Measurements from ENCODE around the gene WEE1.
"Not testable (repeated sequence)": the region's sequence is repeated elsewhere in the genome, so short reads cannot be mapped to it uniquely, and the experiment has no call there.

The WEE1 gene

GRCh38 chr11:9613830-9614762 is 40.6 kb downstream of the WEE1 start:
- H3K36me3 ChIP-seq (ENCODE audit: control insufficient read depth, insufficient read depth, low read length, severe bottlenecking), result no peaks in the 10 kb centered on the region
- peak overlapping the region; percentile 80 for H3K4me3 ChIP-seq (ENCODE audit: low read length)
- H3K4me1 ChIP-seq (ENCODE audit: control insufficient read depth, insufficient read depth, low read length), result peaks cover 45% of the 10 kb centered on the region
- H3K9me3 ChIP-seq (ENCODE audit: control insufficient read depth, low read length), result no peaks in the 10 kb centered on the region
- no peaks in the 10 kb centered on the region for H3K27me3 ChIP-seq (replicated peaks; ENCODE audit: control insufficient read depth, insufficient read depth, low read length)
- peak; percentile 92 for DNase-seq (ENCODE audit: low read depth)
- H3K9ac ChIP-seq (ENCODE audit: low read length), result peak overlapping the region; percentile 96

DNA sequence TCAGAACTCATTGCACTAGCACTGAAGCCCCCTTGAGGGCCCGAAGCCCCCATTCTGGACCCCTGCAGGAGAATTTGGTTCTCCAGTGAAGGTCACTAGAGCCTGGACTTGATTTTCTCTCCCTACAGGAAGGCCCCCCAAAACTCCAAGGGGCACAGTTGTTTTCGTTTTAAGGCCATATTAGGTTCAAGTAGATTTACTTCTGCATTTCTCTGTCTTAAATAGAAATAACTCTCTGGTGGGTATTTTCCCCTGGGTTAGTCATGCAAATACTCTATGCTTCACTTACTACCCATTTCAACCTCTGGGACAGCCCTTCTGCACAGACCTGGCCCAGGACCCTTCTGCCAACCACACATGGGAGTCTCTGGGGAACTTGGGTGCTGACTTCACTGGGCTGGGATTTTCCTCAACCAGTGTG is 41.6 kb downstream of the WEE1 start:
- no peaks in the 10 kb centered on the region for H3K27me3 ChIP-seq (replicated peaks; ENCODE audit: control insufficient read depth, insufficient read depth, low read length)
- peak; percentile 38 for DNase-seq (ENCODE audit: low read depth)
- peak overlapping the region; percentile 96 for H3K9ac ChIP-seq (ENCODE audit: low read length)
- no peaks in the 10 kb centered on the region for H3K9me3 ChIP-seq (ENCODE audit: control insufficient read depth, low read length)
- H3K36me3 ChIP-seq (ENCODE audit: control insufficient read depth, insufficient read depth, low read length, severe bottlenecking), result no peaks in the 10 kb centered on the region
- peak overlapping the region; percentile 80 for H3K4me3 ChIP-seq (ENCODE audit: low read length)
- H3K4me1 ChIP-seq (ENCODE audit: control insufficient read depth, insufficient read depth, low read length), result peaks cover 45% of the 10 kb centered on the region

DNA sequence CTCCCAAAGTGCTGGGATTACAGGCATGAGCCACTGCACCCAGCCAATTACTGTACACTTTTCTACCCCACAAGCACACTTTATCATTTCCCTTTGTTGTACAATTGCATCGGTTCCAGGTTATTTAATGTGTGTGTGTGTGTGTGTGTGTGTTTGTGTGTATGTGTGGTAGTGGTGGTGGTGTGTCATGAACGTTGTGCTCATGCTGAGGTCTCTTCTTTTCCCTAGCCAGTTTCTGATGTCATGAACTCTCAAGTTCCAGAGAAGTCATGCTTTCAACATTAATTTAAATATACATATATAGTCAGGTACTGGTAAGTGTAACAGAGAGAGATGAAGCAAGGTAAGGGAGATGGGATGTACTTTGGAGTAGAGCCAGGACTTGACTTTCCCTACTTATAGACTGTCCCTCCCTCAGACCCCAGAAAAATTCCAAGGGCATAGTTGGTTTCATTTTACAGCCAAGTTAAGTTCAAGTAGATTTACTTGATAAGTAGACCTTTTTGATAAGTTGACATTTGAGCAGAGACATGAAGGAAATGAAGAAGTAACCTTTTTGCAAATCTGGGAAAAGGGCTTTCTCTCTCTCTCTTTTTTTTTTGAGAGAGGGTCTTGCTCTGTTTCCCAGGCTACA is 42.7 kb downstream of the WEE1 start:
- Histone ChIP-seq H3K9me3 (ENCODE audit: control insufficient read depth, low read length) (no peaks in the 10 kb centered on the region), H3K4me3 (ENCODE audit: low read length) (no peak overlapping the region), H3K27me3 (replicated peaks; ENCODE audit: control insufficient read depth, insufficient read depth, low read length) (no peaks in the 10 kb centered on the region), H3K4me1 (ENCODE audit: control insufficient read depth, insufficient read depth, low read length) (peaks cover 45% of the 10 kb centered on the region), H3K9ac (ENCODE audit: low read length) (no peak overlapping the region), H3K36me3 (ENCODE audit: control insufficient read depth, insufficient read depth, low read length, severe bottlenecking) (no peaks in the 10 kb centered on the region)
- peak; percentile 46 for DNase-seq (ENCODE audit: low read depth)

- Histone ChIP-seq H3K9me3 (ENCODE audit: control insufficient read depth, low read length) (no peaks in the 10 kb centered on the region), H3K27me3 (replicated peaks; ENCODE audit: control insufficient read depth, insufficient read depth, low read length) (no peaks in the 10 kb centered on the region), H3K9ac (ENCODE audit: low read length) (no peak overlapping the region), H3K4me3 (ENCODE audit: low read length) (no peak overlapping the region), H3K36me3 (ENCODE audit: control insufficient read depth, insufficient read depth, low read length, severe bottlenecking) (no peaks in the 10 kb centered on the region), H3K4me1 (ENCODE audit: control insufficient read depth, insufficient read depth, low read length) (peaks cover 45% of the 10 kb centered on the region)
- DNase-seq (ENCODE audit: low read depth), result no peak
Observed at GRCh38 chr11:9616858-9617257, 43.4 kb downstream of the WEE1 start.

- peak; percentile 93 for DNase-seq (ENCODE audit: low read depth)
- peak overlapping the region; percentile 51 for H3K9ac ChIP-seq (ENCODE audit: low read length)
Observed at GRCh38 chr11:9617940-9618339, 44.5 kb downstream of the WEE1 start.

DNA sequence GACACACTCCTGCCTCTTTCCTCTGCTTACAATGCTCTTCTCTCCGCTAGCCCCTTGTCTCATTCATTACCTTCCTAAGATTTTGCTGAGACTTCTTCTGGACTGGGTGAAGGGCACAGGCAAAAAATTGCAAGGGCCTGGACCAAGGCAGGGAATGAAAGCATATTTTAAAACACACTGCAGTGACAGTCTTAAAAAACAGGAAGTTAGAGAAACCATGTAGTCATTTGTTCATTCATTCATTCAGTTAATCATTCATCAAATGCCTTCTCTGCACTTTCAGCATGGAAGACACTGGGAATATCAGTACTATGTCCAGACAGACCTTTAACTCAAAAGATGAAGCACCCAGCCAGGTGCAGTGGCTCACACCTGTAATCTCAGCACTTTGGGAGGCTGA is 45.5 kb downstream of the WEE1 start:
- Histone ChIP-seq H3K27me3 (replicated peaks; ENCODE audit: control insufficient read depth, insufficient read depth, low read length) (no peaks in the 10 kb centered on the region), H3K9ac (ENCODE audit: low read length) (no peak overlapping the region), H3K4me3 (ENCODE audit: low read length) (no peak overlapping the region), H3K36me3 (ENCODE audit: control insufficient read depth, insufficient read depth, low read length, severe bottlenecking) (no peaks in the 10 kb centered on the region), H3K9me3 (ENCODE audit: control insufficient read depth, low read length) (no peaks in the 10 kb centered on the region), H3K4me1 (ENCODE audit: control insufficient read depth, insufficient read depth, low read length) (peaks cover 26% of the 10 kb centered on the region)
- no peak for DNase-seq (ENCODE audit: low read depth)

More at GRCh38 chr11:9617940-9618339, 44.5 kb downstream of the WEE1 start:
- Histone ChIP-seq H3K36me3 (ENCODE audit: control insufficient read depth, insufficient read depth, low read length, severe bottlenecking) (no peaks in the 10 kb centered on the region), H3K9me3 (ENCODE audit: control insufficient read depth, low read length) (no peaks in the 10 kb centered on the region), H3K4me3 (ENCODE audit: low read length) (peak overlapping the region; percentile 36), H3K27me3 (replicated peaks; ENCODE audit: control insufficient read depth, insufficient read depth, low read length) (no peaks in the 10 kb centered on the region), H3K4me1 (ENCODE audit: control insufficient read depth, insufficient read depth, low read length) (peaks cover 34% of the 10 kb centered on the region)

DNA sequence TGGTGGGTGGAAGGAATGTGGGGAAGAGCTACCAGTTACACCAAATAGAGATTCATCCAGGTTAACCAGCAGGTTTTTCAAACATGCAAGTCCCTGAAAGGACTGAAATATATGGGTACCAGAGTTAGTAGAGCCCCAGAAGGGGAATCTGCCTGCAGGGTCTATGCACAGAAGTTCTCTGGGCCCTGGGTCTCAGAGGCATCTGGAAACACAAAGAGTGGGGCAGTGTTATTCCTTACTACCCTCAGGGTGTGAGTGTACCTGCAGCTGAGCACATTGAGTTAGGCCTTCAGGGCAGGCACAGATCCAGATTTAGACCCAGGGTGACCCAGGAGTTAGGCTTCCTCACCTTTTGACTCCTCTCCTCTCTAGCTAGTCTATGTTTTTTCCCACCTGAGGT is 46.5 kb downstream of the WEE1 start:
- no peak for DNase-seq (ENCODE audit: low read depth)
- H3K9ac ChIP-seq (ENCODE audit: low read length), result no peak overlapping the region
- H3K9me3 ChIP-seq (ENCODE audit: control insufficient read depth, low read length), result no peaks in the 10 kb centered on the region
- no peak overlapping the region for H3K4me3 ChIP-seq (ENCODE audit: low read length)
- peaks cover 20% of the 10 kb centered on the region for H3K4me1 ChIP-seq (ENCODE audit: control insufficient read depth, insufficient read depth, low read length)
- no peaks in the 10 kb centered on the region for H3K27me3 ChIP-seq (replicated peaks; ENCODE audit: control insufficient read depth, insufficient read depth, low read length)
- no peaks in the 10 kb centered on the region for H3K36me3 ChIP-seq (ENCODE audit: control insufficient read depth, insufficient read depth, low read length, severe bottlenecking)

GRCh38 chr11:9622353-9622752 is 48.9 kb downstream of the WEE1 start:
- H3K4me3 ChIP-seq (ENCODE audit: low read length), result not testable (repeated sequence)

DNA sequence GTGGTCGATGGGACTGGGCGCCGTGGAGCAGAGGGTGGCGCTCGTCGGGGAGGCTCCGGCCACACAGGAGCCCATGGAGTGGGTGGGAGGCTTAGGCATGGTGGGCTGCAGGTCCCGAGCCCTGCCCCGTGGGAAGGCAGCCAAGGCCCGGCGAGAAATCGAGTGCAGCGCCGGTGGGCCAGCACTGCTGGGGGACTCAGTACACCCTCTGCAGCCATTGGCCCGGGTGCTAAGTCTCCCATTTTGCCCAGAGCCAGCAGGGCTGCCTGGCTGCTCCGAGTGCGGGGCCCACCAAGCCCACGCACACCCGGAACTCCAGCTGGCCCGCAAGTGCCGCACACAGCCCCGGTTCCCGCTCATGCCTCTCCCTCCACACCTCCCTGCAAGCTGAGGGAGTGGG is 49.6 kb downstream of the WEE1 start:
- H3K9ac ChIP-seq (ENCODE audit: low read length); H3K36me3 ChIP-seq (ENCODE audit: control insufficient read depth, insufficient read depth, low read length, severe bottlenecking); H3K4me3 ChIP-seq (ENCODE audit: low read length); DNase-seq (ENCODE audit: low read depth); H3K9me3 ChIP-seq (ENCODE audit: control insufficient read depth, low read length); H3K27me3 ChIP-seq (replicated peaks; ENCODE audit: control insufficient read depth, insufficient read depth, low read length): not testable (repeated sequence)
- H3K4me1 ChIP-seq (ENCODE audit: control insufficient read depth, insufficient read depth, low read length), result peaks cover 11% of the 10 kb centered on the region

More at GRCh38 chr11:9622353-9622752, 48.9 kb downstream of the WEE1 start:
- H3K36me3 ChIP-seq (ENCODE audit: control insufficient read depth, insufficient read depth, low read length, severe bottlenecking); H3K9me3 ChIP-seq (ENCODE audit: control insufficient read depth, low read length); H3K27me3 ChIP-seq (replicated peaks; ENCODE audit: control insufficient read depth, insufficient read depth, low read length); DNase-seq (ENCODE audit: low read depth); H3K9ac ChIP-seq (ENCODE audit: low read length): not testable (repeated sequence)
- H3K4me1 ChIP-seq (ENCODE audit: control insufficient read depth, insufficient read depth, low read length), result peaks cover 18% of the 10 kb centered on the region

DNA sequence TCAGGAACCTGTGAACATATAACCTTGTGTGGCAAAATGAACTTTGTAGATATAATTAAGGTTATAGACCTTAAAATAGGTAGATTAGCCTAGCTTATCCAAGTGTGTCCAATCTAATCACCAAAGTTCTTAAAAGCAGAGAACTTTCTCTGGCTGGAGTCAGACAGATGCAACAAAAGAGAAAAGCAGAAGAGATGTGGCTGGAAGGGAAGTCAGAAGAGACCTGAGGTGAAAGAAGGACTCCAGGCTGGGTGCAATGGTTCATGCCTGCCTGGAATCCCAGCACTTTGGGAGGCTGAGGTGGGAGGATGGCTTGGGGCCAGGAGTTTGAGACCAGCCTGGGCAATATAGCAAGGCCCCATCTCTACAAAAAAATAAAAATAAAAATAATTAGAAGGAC is 51.0 kb downstream of the WEE1 start:
- Histone ChIP-seq H3K9me3 (ENCODE audit: control insufficient read depth, low read length) (no peaks in the 10 kb centered on the region), H3K4me3 (ENCODE audit: low read length) (no peak overlapping the region), H3K27me3 (replicated peaks; ENCODE audit: control insufficient read depth, insufficient read depth, low read length) (no peaks in the 10 kb centered on the region), H3K36me3 (ENCODE audit: control insufficient read depth, insufficient read depth, low read length, severe bottlenecking) (no peaks in the 10 kb centered on the region), H3K9ac (ENCODE audit: low read length) (no peak overlapping the region), H3K4me1 (ENCODE audit: control insufficient read depth, insufficient read depth, low read length) (peaks cover 8% of the 10 kb centered on the region)
- DNase-seq (ENCODE audit: low read depth), result no peak

DNA sequence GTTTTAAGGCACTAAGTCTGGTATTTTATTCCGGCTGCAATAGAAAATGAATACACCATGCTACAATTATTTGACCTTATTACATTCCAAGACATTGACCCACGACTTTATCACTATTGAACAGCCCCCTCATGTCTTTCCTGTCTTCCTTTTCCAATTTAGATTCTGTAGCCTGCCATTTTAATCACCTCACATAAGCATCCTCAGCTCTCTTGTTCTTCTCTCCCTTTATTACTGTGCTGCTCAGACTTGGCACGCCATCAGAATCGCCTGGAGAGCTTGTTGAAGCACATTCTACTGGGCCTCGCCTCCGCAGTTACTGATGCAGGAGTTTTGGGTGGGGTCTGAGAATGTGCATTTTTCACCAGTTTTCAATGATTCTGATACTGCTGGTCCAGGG is 51.7 kb downstream of the WEE1 start:
- H3K36me3 ChIP-seq (ENCODE audit: control insufficient read depth, insufficient read depth, low read length, severe bottlenecking), result no peaks in the 10 kb centered on the region
- no peak overlapping the region for H3K9ac ChIP-seq (ENCODE audit: low read length)
- H3K9me3 ChIP-seq (ENCODE audit: control insufficient read depth, low read length), result no peaks in the 10 kb centered on the region
- H3K4me1 ChIP-seq (ENCODE audit: control insufficient read depth, insufficient read depth, low read length), result peaks cover 8% of the 10 kb centered on the region
- H3K27me3 ChIP-seq (replicated peaks; ENCODE audit: control insufficient read depth, insufficient read depth, low read length), result no peaks in the 10 kb centered on the region
- H3K4me3 ChIP-seq (ENCODE audit: low read length), result no peak overlapping the region
- DNase-seq (ENCODE audit: low read depth), result no peak
